Subcutaneous abdominal adipose tissue (tissue), 5 donors: Measurements from ENCODE around the gene PLEKHG3.
A peak's percentile ranks its signal among the peaks of the same experiment; 100 is the strongest.

Source experiments
- H3K27ac ChIP-seq: one replicate; pipeline ENCODE4 v1.7.0; 2013; ENCODE audit warnings: low read depth, mild to moderate bottlenecking, inconsistent platforms, low read length, moderate library complexity
- H3K27me3 ChIP-seq, 5 donors: one replicate each; pipeline ENCODE4 v1.7.0; 2013; ENCODE audit warnings: low read length in 5 of 5, inconsistent platforms in 1 of 5; ENCODE audit not compliant: control insufficient read depth in 5 of 5, insufficient read depth in 4 of 5
- H3K36me3 ChIP-seq, 5 donors: one replicate each; pipeline ENCODE4 v1.7.0; 2013; ENCODE audit warnings: low read length in 5 of 5; ENCODE audit not compliant: control insufficient read depth in 5 of 5, insufficient read depth in 5 of 5
- H3K4me1 ChIP-seq, 5 donors: one replicate each; pipeline ENCODE4 v1.7.0; 2013; ENCODE audit warnings: low read length in 5 of 5, mild to moderate bottlenecking in 3 of 5, moderate library complexity in 1 of 5; ENCODE audit not compliant: control insufficient read depth in 5 of 5, insufficient read depth in 5 of 5
- H3K4me3 ChIP-seq, 5 donors: one replicate each; pipeline ENCODE4 v1.7.0; 2013; ENCODE audit warnings: low read length in 5 of 5, low read depth in 1 of 5
- H3K9ac ChIP-seq, 5 donors: one replicate each; pipeline ENCODE4 v1.7.0; 2013; ENCODE audit warnings: low read length in 5 of 5, mild to moderate bottlenecking in 4 of 5, moderate library complexity in 3 of 5
- H3K9me3 ChIP-seq, 5 donors: one replicate each; pipeline ENCODE4 v1.7.0; 2013; ENCODE audit warnings: low read length in 5 of 5; ENCODE audit not compliant: control insufficient read depth in 5 of 5
- donor health status: healthy.
- donor health status: healthy.
- donor health status: healthy.
- donor health status: healthy.
- donor health status: healthy.

Gene PLEKHG3

GRCh38 chr14:64693810-64694165, 10.4 kb upstream of the PLEKHG3 start:
- H3K9ac ChIP-seq = no peak overlapping the region
- no peaks in the 10 kb centered on the region for H3K36me3 ChIP-seq
- H3K27ac ChIP-seq = no peak overlapping the region
- no peaks in the 10 kb centered on the region for H3K27me3 ChIP-seq
- peaks cover 5 to 23% (median 17%) of the 10 kb centered on the region in 5 donors for H3K4me1 ChIP-seq
- H3K9me3 ChIP-seq = no peaks in the 10 kb centered on the region
- no peak overlapping the region for H3K4me3 ChIP-seq

DNA sequence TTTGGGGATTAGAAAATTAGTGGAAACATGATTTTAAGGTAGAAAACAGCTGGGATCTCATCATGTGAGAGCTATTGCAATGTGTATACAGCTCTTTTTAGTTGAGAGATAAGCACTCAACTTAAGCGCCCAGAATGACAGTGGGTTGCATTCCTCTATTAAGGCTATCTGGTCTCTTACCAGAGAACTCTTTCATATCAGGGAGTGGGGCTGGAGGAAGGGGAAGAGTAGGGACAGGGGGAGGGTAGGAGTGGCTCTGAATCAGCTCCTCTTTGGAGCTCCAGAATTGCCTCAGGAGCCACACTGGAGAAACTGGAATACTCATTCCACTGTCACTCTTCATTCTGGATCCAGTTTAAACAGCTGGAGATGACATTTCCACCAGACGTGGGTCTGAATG, 9.2 kb upstream of the PLEKHG3 start:
- no peak overlapping the region for H3K27ac ChIP-seq
- H3K9ac ChIP-seq = no peak overlapping the region
- no peaks in the 10 kb centered on the region for H3K36me3 ChIP-seq
- no peak overlapping the region for H3K4me3 ChIP-seq
- peaks cover 5 to 23% (median 17%) of the 10 kb centered on the region in 5 donors for H3K4me1 ChIP-seq
- no peaks in the 10 kb centered on the region for H3K27me3 ChIP-seq
- no peaks in the 10 kb centered on the region for H3K9me3 ChIP-seq

DNA sequence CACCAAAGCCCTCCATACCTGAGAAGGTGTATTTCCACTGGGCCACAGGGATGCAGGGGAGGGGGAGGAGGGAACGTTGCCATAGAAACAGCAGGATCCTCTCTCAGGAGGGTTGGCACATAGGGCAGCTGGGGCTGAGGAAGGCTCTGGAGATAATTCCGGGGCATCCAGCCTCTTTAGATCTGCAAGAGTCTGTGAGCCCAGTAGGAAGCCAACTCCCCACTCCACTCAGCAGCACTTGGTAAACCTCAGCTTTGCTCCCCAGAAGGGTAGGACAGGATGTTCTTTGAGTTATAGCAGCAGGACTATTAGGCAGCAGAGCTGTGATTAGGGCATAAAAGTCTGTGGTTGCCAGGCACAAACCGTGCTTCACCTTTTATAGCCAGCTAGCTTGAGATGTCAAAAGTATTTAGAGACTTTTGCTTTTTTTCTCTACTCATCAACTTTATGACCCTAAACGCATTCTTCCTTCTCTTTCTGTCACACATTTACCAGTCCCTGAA, 7.8 kb upstream of the PLEKHG3 start:
- Histone ChIP-seq H3K4me3 (no peak overlapping the region), H3K36me3 (no peaks in the 10 kb centered on the region), H3K9ac (no peak overlapping the region), H3K27ac (no peak overlapping the region), H3K9me3 (no peaks in the 10 kb centered on the region), H3K4me1 (peaks cover 5 to 23% (median 17%) of the 10 kb centered on the region in 5 donors), H3K27me3 (no peaks in the 10 kb centered on the region)

DNA sequence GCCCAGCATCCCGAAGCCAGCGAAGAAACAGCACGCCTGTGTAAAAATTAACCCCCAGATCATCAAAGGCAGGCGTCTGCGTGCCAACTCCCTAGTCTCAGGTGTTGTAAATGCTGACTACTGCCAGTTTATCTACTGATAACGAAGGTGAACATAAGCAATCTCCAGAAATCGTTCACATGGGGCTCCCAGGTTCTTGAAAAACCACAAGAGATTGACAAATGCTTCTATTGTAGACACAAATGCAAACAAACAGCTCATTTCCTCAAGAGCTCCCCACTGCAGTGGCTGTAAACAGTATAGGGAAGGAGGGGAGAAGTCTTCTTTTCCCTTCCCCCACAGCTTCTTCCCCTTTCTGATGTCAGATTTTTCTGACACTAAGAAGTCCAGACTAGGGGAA, 5.3 kb upstream of the PLEKHG3 start:
- Histone ChIP-seq H3K9me3 (no peaks in the 10 kb centered on the region), H3K4me1 (peaks cover 0 to 23% (median 7%) of the 10 kb centered on the region in 5 donors), H3K27me3 (no peaks in the 10 kb centered on the region), H3K27ac (no peak overlapping the region), H3K36me3 (no peaks in the 10 kb centered on the region), H3K9ac (no peak overlapping the region), H3K4me3 (peak overlapping the region in 1 of 5 donors; percentile 17)

DNA sequence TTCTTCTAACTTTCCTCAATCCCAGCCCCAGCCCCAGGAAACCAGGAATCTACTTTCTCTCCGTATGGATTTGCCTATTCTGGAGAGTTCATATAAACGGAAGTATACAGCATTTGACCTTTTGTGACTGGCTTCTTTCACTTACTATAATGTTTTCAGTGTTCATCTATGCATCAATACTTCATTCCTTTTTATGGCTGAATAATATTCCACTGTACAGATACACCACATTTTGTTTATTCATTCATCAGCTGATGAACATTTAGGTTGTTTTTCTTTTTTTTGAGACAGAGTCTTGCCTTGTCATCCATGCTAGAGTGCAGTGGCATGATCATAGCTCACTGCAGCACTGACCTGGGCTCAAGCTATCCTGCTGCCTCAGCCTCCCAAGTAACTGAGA, 3.9 kb upstream of the PLEKHG3 start:
- Histone ChIP-seq H3K27me3 (no peaks in the 10 kb centered on the region), H3K4me1 (peaks cover 0 to 34% (median 14%) of the 10 kb centered on the region in 5 donors), H3K9me3 (no peaks in the 10 kb centered on the region), H3K9ac (no peak overlapping the region), H3K36me3 (no peaks in the 10 kb centered on the region), H3K27ac (no peak overlapping the region), H3K4me3 (no peak overlapping the region)

GRCh38 chr14:64700894-64701293, 3.3 kb upstream of the PLEKHG3 start:
- no peak overlapping the region for H3K27ac ChIP-seq
- no peaks in the 10 kb centered on the region for H3K36me3 ChIP-seq
- peaks cover 1 to 40% (median 20%) of the 10 kb centered on the region in 5 donors for H3K4me1 ChIP-seq
- H3K4me3 ChIP-seq = no peak overlapping the region
- no peaks in the 10 kb centered on the region for H3K9me3 ChIP-seq
- H3K9ac ChIP-seq = no peak overlapping the region
- H3K27me3 ChIP-seq = no peaks in the 10 kb centered on the region

DNA sequence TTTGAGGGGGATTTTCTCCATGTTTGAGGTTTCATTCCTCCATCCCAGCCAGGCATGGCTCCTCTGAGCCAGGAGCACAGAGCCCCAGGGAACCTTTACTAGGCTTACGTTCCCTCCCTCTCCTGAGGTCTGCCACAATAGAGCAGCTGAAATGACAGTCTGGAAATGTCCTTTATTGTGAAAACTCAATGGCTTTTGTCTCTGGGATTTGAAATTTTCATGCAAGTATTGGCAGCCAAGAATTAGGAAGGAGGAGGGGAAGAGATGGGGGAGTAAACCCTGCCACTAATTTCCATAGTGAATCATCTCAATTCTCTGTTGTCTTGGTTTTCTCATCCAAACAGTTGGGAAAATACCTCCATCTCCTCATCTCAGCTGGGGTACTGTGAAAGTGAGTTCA, 2.6 kb upstream of the PLEKHG3 start:
- Histone ChIP-seq H3K4me1 (peaks cover 3 to 48% (median 27%) of the 10 kb centered on the region in 5 donors), H3K27ac (no peak overlapping the region), H3K4me3 (no peak overlapping the region), H3K9ac (no peak overlapping the region), H3K27me3 (no peaks in the 10 kb centered on the region), H3K36me3 (no peaks in the 10 kb centered on the region), H3K9me3 (no peaks in the 10 kb centered on the region)

DNA sequence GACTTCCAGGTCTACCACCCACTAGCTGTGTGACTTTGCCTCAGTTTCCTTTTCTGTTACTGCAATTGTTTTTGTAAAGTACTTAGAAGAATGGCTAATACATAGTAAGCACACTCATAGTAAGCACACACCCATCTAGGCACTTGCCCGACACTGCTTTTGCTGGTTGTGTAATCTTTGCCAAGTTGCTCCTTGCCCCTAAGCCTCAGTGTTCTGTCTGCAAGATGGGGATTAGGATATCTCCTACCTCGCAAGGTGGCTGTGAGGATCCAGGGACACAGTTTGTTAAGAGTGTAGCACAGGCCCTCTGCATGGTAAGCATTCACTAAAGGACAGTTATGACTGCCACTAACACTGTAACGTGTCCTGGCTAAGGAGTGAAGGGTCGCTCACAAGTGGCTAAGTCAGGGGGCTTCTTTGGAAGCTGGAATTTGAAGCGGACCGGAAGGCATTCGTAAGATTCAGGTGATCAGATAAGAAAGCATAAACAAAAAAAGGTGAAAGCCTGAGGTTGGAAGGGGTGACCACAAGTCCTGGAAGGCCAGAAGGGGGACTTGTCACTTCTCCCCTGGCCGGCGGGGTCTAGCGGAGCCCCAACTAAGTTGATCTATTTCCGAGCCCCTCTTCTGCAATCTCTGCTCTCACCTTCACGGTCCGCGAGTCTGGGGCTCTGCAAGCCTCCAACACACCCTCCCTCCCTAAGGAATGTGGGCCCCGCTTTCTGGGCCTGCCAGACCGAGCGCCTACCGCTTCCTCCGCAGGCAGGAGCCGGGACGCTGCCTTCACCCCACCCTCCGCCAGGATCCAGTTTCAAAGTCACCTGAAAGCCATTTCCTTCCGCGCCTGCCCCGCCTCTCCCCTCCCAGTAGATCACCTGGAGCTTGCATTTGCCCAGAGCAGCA, 1.5 kb upstream of the PLEKHG3 start:
- Histone ChIP-seq H3K9ac (no peak overlapping the region), H3K36me3 (no peaks in the 10 kb centered on the region), H3K9me3 (no peaks in the 10 kb centered on the region), H3K27me3 (no peaks in the 10 kb centered on the region), H3K27ac (no peak overlapping the region), H3K4me1 (peaks cover 4 to 57% (median 38%) of the 10 kb centered on the region in 5 donors), H3K4me3 (peak overlapping the region in 1 of 5 donors; percentile 78)

- H3K9me3 ChIP-seq = no peaks in the 10 kb centered on the region
- peak overlapping the region in 4 of 5 donors; percentile 21 to 76 (median 68) for H3K9ac ChIP-seq
- H3K4me3 ChIP-seq = peak overlapping the region; percentile 68 to 86 (median 75)
- no peak overlapping the region for H3K27ac ChIP-seq
- peaks cover 4 to 66% (median 46%) of the 10 kb centered on the region in 5 donors for H3K4me1 ChIP-seq
- H3K36me3 ChIP-seq = no peaks in the 10 kb centered on the region
- H3K27me3 ChIP-seq = no peaks in the 10 kb centered on the region
These were observed 655 bp upstream of the PLEKHG3 start for GRCh38 chr14:64703395-64704142.
